Dendritic cell treated with granulocyte-macrophage colony-stimulating factor and Interleukin-4, amounts not matched to agents 40 ng/mL and 50 ng/mL, for 4 days (primary cell): Measurements from ENCODE around the gene NBPF1.
"Not testable (repeated sequence)": the region's sequence is repeated elsewhere in the genome, so short reads cannot be mapped to it uniquely, and the experiment has no call there.

Source experiments
- H3K27ac Mint-ChIP-seq: one replicate; pipeline ENCODE4 v1.8.0; 2022; ENCODE audit warnings: mild to moderate bottlenecking, mixed read lengths
- H3K27me3 Mint-ChIP-seq: one replicate; pipeline ENCODE4 v1.8.0; 2022; ENCODE audit warnings: mild to moderate bottlenecking, mixed read lengths
- H3K36me3 Mint-ChIP-seq: one replicate; pipeline ENCODE4 v1.8.0; 2022; ENCODE audit warnings: low read depth, mixed read lengths
- H3K4me1 Mint-ChIP-seq: one replicate; pipeline ENCODE4 v1.8.0; 2022; ENCODE audit warnings: low read depth, mixed read lengths
- H3K4me3 Mint-ChIP-seq: one replicate; pipeline ENCODE4 v1.8.0; 2022; ENCODE audit warnings: mild to moderate bottlenecking, moderate library complexity, mixed read lengths
- H3K9me3 Mint-ChIP-seq: one replicate; pipeline ENCODE4 v1.8.0; 2022; ENCODE audit warnings: mixed read lengths
- intact Hi-C: fragments of 100-400 bp; cut with micrococcal nuclease; formaldehyde crosslinking; loops from one replicate; pipeline ENCODE4 v1.15.0; 2022

Gene NBPF1

GRCh38 chr1:16514107-16515055 is 99.0 kb downstream of the NBPF1 start, which contains the start of gene RNU1-1:
RNU1-1 (minus strand) TSS chr1:16514285.
- H3K27ac Mint-ChIP-seq, H3K4me3 Mint-ChIP-seq, H3K4me1 Mint-ChIP-seq, intact Hi-C loops, H3K36me3 Mint-ChIP-seq, H3K9me3 Mint-ChIP-seq: not testable (repeated sequence)
- H3K27me3 Mint-ChIP-seq, result peaks cover 20% of the 10 kb centered on the region

DNA sequence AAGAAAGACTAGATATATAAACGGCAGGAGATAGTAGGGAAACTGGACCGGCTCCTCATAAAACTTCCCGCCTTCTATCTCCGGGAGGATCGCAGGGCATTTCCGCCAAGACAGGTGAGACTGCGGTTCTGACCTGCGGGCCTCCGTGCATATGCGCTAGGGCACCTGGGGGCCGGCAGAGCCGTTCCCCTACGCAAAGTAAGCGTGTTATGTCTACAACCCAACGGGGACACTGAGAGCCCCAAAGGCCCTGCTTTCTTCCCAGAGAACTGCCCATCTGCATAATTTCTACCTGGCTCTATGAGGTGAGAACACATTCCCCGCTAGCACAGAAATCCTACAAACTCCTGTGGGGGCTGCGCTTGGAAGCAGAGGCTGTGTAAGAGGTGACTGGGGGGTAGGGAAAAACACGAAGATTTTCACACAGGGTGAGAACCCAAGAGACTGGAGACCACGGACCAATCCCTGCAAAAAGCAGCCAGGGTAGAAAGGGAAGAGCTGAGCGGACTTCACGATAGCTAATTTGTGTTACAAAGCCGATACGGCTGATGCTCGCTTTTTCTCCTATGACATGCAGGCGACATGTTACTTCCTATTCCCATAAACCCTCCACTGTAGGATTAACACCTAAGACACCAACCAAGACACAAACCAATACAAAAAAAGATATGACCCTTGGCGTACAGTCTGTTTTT is 99.8 kb downstream of the NBPF1 start:
- H3K4me3 Mint-ChIP-seq, H3K27ac Mint-ChIP-seq, H3K36me3 Mint-ChIP-seq, H3K4me1 Mint-ChIP-seq, intact Hi-C loops, H3K9me3 Mint-ChIP-seq: not testable (repeated sequence)
- H3K27me3 Mint-ChIP-seq, result peaks cover 13% of the 10 kb centered on the region

- H3K4me1 Mint-ChIP-seq, H3K9me3 Mint-ChIP-seq, intact Hi-C loops, H3K4me3 Mint-ChIP-seq, H3K36me3 Mint-ChIP-seq, H3K27ac Mint-ChIP-seq: not testable (repeated sequence)
- peaks cover 10% of the 10 kb centered on the region for H3K27me3 Mint-ChIP-seq
Observed at GRCh38 chr1:16512624-16513411, 100.5 kb downstream of the NBPF1 start.
